Left lung (tissue), 10 donors: ENCODE data around the gene CCDC81. TPM values are rescaled to one million over a fixed set of nuclear protein-coding genes. Genes with fewer than 3 reads are reported as not detected.

Experiments used
- ATAC-seq: fragments of 200-7000 bp; cut with Tn5 transposase; one replicate; pipeline ENCODE4 v1.9.1; 2020; ENCODE audit warnings: moderate library complexity
- DNase-seq, 4 donors: peaks; one replicate each; pipeline ENCODE4 v3.0.0-alpha.2; 2013 to 2020
- H3K27ac ChIP-seq, 2 donors: fragments of 200-600 bp; sonication (generic) in 1 of 2; one replicate each; pipeline versions ENCODE4 v1.5.0 to v1.8.0; 2020 to 2021
- H3K27me3 ChIP-seq, 2 donors: fragments of 200-600 bp; sonication (generic) in 1 of 2; one replicate each; pipeline versions ENCODE4 v1.5.0 to v1.8.0; 2020 to 2021
- H3K36me3 ChIP-seq, 2 donors: fragments of 200-600 bp; sonication (generic) in 1 of 2; one replicate each; pipeline versions ENCODE4 v1.5.0 to v1.8.0; 2020 to 2021
- H3K4me1 ChIP-seq, 2 donors: fragments of 200-600 bp; one replicate each; pipeline ENCODE4 v1.8.0; 2021
- H3K4me3 ChIP-seq, 2 donors: fragments of 200-600 bp; sonication (generic) in 1 of 2; one replicate each; pipeline versions ENCODE4 v1.5.0 to v1.8.0; 2020 to 2021; ENCODE audit warnings: mild to moderate bottlenecking in 1 of 2
- H3K9me3 ChIP-seq, 2 donors: fragments of 200-600 bp; sonication (generic) in 1 of 2; one replicate each; pipeline versions ENCODE4 v1.5.0 to v1.8.0; 2020 to 2021
- CTCF ChIP-seq, 2 donors: fragments of 200-600 bp; sonication (generic) in 1 of 2; IDR thresholded peaks; one replicate each; pipeline versions ENCODE4 v1.5.0 to v1.8.0; 2021; ENCODE audit warnings: antibody characterized with exemption in 2 of 2
- intact Hi-C, 2 donors: fragments of 100-400 bp; cut with DNase I; formaldehyde crosslinking; loops; one replicate each; pipeline versions ENCODE4 v1.11.2 to v1.14.2; 2022
- polyA plus RNA-seq, 6 donors: library from polyadenylated mRNA; unstranded; fragments of 120-200 nt; gene quantifications; one replicate each; pipeline ENCODE4 v1.2.1, GENCODE V29; 2013; ENCODE audit not compliant: insufficient read length in 6 of 6
- total RNA-seq, 2 donors: library from RNA; stranded (reverse); fragmentation: NEBNext Ultra II Directional; extraction: Animal tissue kit (Norgen Biotek cat#: 25700); gene quantifications; one replicate each; pipeline ENCODE4 v1.2.1, GENCODE V29; 2021
- donor health status: DM: no; HTN: yes; CAD: no.
- donor health status: DM: no; HTN: no; CAD: no.

Gene CCDC81
- total and polyA plus RNA-seq, 8 donors: 0.58 to 4.9 (median 3.3) TPM

- ATAC-seq: peak; percentile 21
- no peaks in the 10 kb centered on the region for H3K9me3 ChIP-seq
- H3K27me3 ChIP-seq: no peaks in the 10 kb centered on the region
- no peaks in the 10 kb centered on the region for H3K4me1 ChIP-seq
- H3K4me3 ChIP-seq: no peak overlapping the region
- intact Hi-C loops: no loop called here
- no peak for DNase-seq
- no peak for TF ChIP-seq CTCF (IDR thresholded peaks at IDR 0.05)
- H3K27ac ChIP-seq: no peak overlapping the region
- no peaks in the 10 kb centered on the region for H3K36me3 ChIP-seq
These were observed 95.1 kb downstream of the CCDC81 start for GRCh38 chr11:86469491-86470388.

Other genes with a start within 250 kb of the CCDC81 start
- gene EED, start 130.1 kb upstream of the CCDC81 start, total RNA-seq: 10 to 100 TPM; 20.3 to 24.6 TPM
- gene EED, start 130.1 kb upstream of the CCDC81 start, polyA plus RNA-seq: 10 to 100 TPM; 36.5 to 48.2 (median 39.4) TPM
- gene HIKESHI, start 72.6 kb upstream of the CCDC81 start, total RNA-seq: 10 to 100 TPM; 28.5 to 30.2 TPM
- 10 to 100 TPM; 45.8 to 67.2 (median 52.0) TPM for gene HIKESHI, start 72.6 kb upstream of the CCDC81 start, polyA plus RNA-seq